Smooth muscle cell (in vitro differentiated cells): ENCODE results near the gene RGS9. TPM values are rescaled to one million over a fixed set of nuclear protein-coding genes. Genes with fewer than 3 reads are reported as not detected.

Source experiments
- DNase-seq: peaks from one replicate; lab custom pipeline; 2025; ENCODE audit not compliant: unreplicated experiment; lab: John Stamatoyannopoulos, UW
- H2AFZ ChIP-seq: fragments of 200-600 bp; sonication (generic); 2 replicates; pipeline ENCODE4 v1.6.0; 2016; ENCODE audit warnings: antibody characterized with exemption, low read depth, mild to moderate bottlenecking
- H3F3A ChIP-seq: fragments of 200-600 bp; sonication (generic); 2 replicates; pipeline ENCODE4 v1.6.0; 2017; ENCODE audit warnings: antibody characterized with exemption, low read depth
- H3K27ac ChIP-seq: fragments of 200-600 bp; sonication (generic); 2 replicates; pipeline ENCODE4 v1.5.1; 2016; ENCODE audit warnings: low read depth, mild to moderate bottlenecking
- H3K27me3 ChIP-seq: fragments of 200-600 bp; sonication (generic); 2 replicates; pipeline ENCODE4 v1.6.1; 2016; ENCODE audit warnings: low read depth, mild to moderate bottlenecking
- H3K36me3 ChIP-seq: fragments of 200-600 bp; sonication (generic); 2 replicates; pipeline ENCODE4 v1.5.1; 2016; ENCODE audit warnings: low read depth
- H3K4me1 ChIP-seq: fragments of 200-600 bp; sonication (generic); 2 replicates; pipeline ENCODE4 v1.5.1; 2016; ENCODE audit warnings: low read depth
- H3K4me2 ChIP-seq: fragments of 200-600 bp; sonication (generic); 2 replicates; pipeline ENCODE4 v1.6.0; 2016; ENCODE audit warnings: mild to moderate bottlenecking
- H3K4me3 ChIP-seq: fragments of 200-600 bp; sonication (generic); 2 replicates; pipeline ENCODE4 v1.5.1; 2016; ENCODE audit warnings: mild to moderate bottlenecking
- H3K79me2 ChIP-seq: fragments of 200-600 bp; sonication (generic); 2 replicates; pipeline ENCODE4 v1.6.0; 2016; ENCODE audit warnings: low read depth, mild to moderate bottlenecking
- H3K9ac ChIP-seq: fragments of 200-600 bp; sonication (generic); 2 replicates; pipeline ENCODE4 v1.6.0; 2016; ENCODE audit warnings: low read depth
- H3K9me3 ChIP-seq: fragments of 200-600 bp; sonication (generic); replicated peaks from 2 replicates; pipeline ENCODE4 v1.5.1; 2016; ENCODE audit warnings: low read depth
- H4K20me1 ChIP-seq: fragments of 200-600 bp; sonication (generic); 2 replicates; pipeline ENCODE4 v1.6.0; 2016; ENCODE audit warnings: low read depth
- CTCF ChIP-seq: fragments of 200-600 bp; sonication (generic); IDR thresholded peaks from 2 replicates; pipeline ENCODE4 v1.5.1; 2017; ENCODE audit warnings: borderline replicate concordance, mild to moderate bottlenecking, antibody characterized with exemption; ENCODE audit not compliant: insufficient read depth, poor library complexity, severe bottlenecking
- WGBS: methylation state at CpG from one replicate; pipeline ENCODE4 v1.1.7; 2016; ENCODE audit warnings: low lambda C conversion rate; 5-methylcytosine and 5-hydroxymethylcytosine counted together
- polyA plus RNA-seq: library from polyadenylated mRNA; unstranded; fragments of >200 nt; fragmentation: Nextera tagmentation; extraction: Ambion mirVana; gene quantifications from 2 replicates; pipeline ENCODE4 v1.2.1, GENCODE V29; 2016
- total RNA-seq: library from RNA; depleted of rRNA; stranded (reverse); fragments of >200 nt; gene quantifications from 2 replicates; pipeline ENCODE4 v1.2.3, GENCODE V29; 2014

The RGS9 gene
- total and polyA plus RNA-seq, 2 experiments from 2014 or later: 16.3 to 18.8 TPM

- no peaks in the 10 kb centered on the region for H3K27me3 ChIP-seq
- DNase-seq: no peak
- no peak overlapping the region for H3K9ac ChIP-seq
- H3K36me3 ChIP-seq: no peaks in the 10 kb centered on the region
- H2AFZ ChIP-seq: no peak overlapping the region
- 95% methylated on average over 14 of the region's 14 CpGs for WGBS
- no peak overlapping the region for H3K4me2 ChIP-seq
- no peaks in the 10 kb centered on the region for H3K4me1 ChIP-seq
- H3K4me3 ChIP-seq: no peak overlapping the region
- no peaks in the 10 kb centered on the region for H3F3A ChIP-seq
- no peak overlapping the region for H3K27ac ChIP-seq
- H4K20me1 ChIP-seq: no peaks in the 10 kb centered on the region
- TF ChIP-seq CTCF: no peak
- H3K79me2 ChIP-seq: no peaks in the 10 kb centered on the region
- no peaks in the 10 kb centered on the region for H3K9me3 ChIP-seq
These were observed 19.8 kb downstream of the RGS9 start for GRCh38 chr17:65156835-65157565.

- Histone ChIP-seq H3F3A (no peaks in the 10 kb centered on the region), H3K27me3 (no peaks in the 10 kb centered on the region), H3K4me1 (no peaks in the 10 kb centered on the region), H3K9ac (no peak overlapping the region), H3K4me3 (no peak overlapping the region), H3K9me3 (no peaks in the 10 kb centered on the region), H4K20me1 (no peaks in the 10 kb centered on the region), H3K79me2 (no peaks in the 10 kb centered on the region), H3K36me3 (no peaks in the 10 kb centered on the region), H3K4me2 (no peak overlapping the region), H2AFZ (no peak overlapping the region), H3K27ac (no peak overlapping the region)
- TF ChIP-seq CTCF: no peak
- DNase-seq: no peak
- 95% methylated on average over 11 of the region's 11 CpGs for WGBS
These were observed 20.9 kb downstream of the RGS9 start for GRCh38 chr17:65158041-65158440.

- WGBS: 96% methylated on average over 2 of the region's 2 CpGs
- H3K4me3 ChIP-seq: no peak overlapping the region
- H3K9ac ChIP-seq: no peak overlapping the region
- no peaks in the 10 kb centered on the region for H3K9me3 ChIP-seq
- no peak overlapping the region for H2AFZ ChIP-seq
- H3K27ac ChIP-seq: no peak overlapping the region
- no peaks in the 10 kb centered on the region for H3F3A ChIP-seq
- no peaks in the 10 kb centered on the region for H3K27me3 ChIP-seq
- no peaks in the 10 kb centered on the region for H3K79me2 ChIP-seq
- no peaks in the 10 kb centered on the region for H3K36me3 ChIP-seq
- no peak overlapping the region for H3K4me2 ChIP-seq
- no peaks in the 10 kb centered on the region for H3K4me1 ChIP-seq
- no peaks in the 10 kb centered on the region for H4K20me1 ChIP-seq
- TF ChIP-seq CTCF: no peak
- DNase-seq: no peak
These were observed 21.5 kb downstream of the RGS9 start for GRCh38 chr17:65158622-65159021.

GRCh38 chr17:65160516-65160915, 23.3 kb downstream of the RGS9 start:
- H3K36me3 ChIP-seq: no peaks in the 10 kb centered on the region
- no peak overlapping the region for H3K9ac ChIP-seq
- no peaks in the 10 kb centered on the region for H3K9me3 ChIP-seq
- H4K20me1 ChIP-seq: no peaks in the 10 kb centered on the region
- no peak overlapping the region for H2AFZ ChIP-seq
- no peaks in the 10 kb centered on the region for H3F3A ChIP-seq
- no peak overlapping the region for H3K4me3 ChIP-seq
- no peak for TF ChIP-seq CTCF
- no peak overlapping the region for H3K4me2 ChIP-seq
- no peak overlapping the region for H3K27ac ChIP-seq
- no peaks in the 10 kb centered on the region for H3K4me1 ChIP-seq
- WGBS: 96% methylated on average over 6 of the region's 6 CpGs
- H3K79me2 ChIP-seq: no peaks in the 10 kb centered on the region
- H3K27me3 ChIP-seq: no peaks in the 10 kb centered on the region
- DNase-seq: no peak
